ENCODE data around the gene LRTM1. TPM values are rescaled to one million over a fixed set of nuclear protein-coding genes. Genes with fewer than 3 reads are reported as not detected.

Gene LRTM1
- total RNA-seq, result 1 to 10 TPM in 1 of 4 donors, not detected in 3; 3.1 TPM
- not detected for polyA plus RNA-seq
- long read RNA-seq, donor 1, result 0 reads
- long read RNA-seq, donor 2, result 0 reads

- no peak within 1 kb of the TSS for H3K4me3 ChIP-seq
- WGBS, 3 donors, result 34 to 49% (median 37%) methylated on average over 14 of the region's 14 CpGs
- H3K9me3 ChIP-seq, result no peaks in the 10 kb centered on the region
- H3K27ac ChIP-seq, result no peak within 1 kb of the TSS
- no peak for TF ChIP-seq CTCF (IDR thresholded peaks at IDR 0.05)
- peaks cover 18% of the 10 kb centered on the region for H3K4me1 ChIP-seq
- peak in 1 of 4 donors; percentile 65 for ATAC-seq
- intact Hi-C loops (cut with DNase I), result no loop called here
- no peak for DNase-seq
- no peaks in the 10 kb centered on the region for H3K27me3 ChIP-seq (ENCODE audit: insufficient read depth in 3 of 3, low read length in 2 of 3)
- no peaks in the 10 kb centered on the region for H3K36me3 ChIP-seq (ENCODE audit: insufficient read depth in 1 of 2, low read depth in 1 of 2)
These were observed at the start of gene LRTM1 for GRCh38 chr3:54928046-54928770. LRTM1 (minus strand) TSS chr3:54928059; CDS start chr3:54927911, 148 bp downstream.

GRCh38 chr3:54977439-54977838, 49.6 kb upstream of the LRTM1 start:
- 95 to 100% (median 100%) methylated on average over 1 of the region's 1 CpG for WGBS, 3 donors
- intact Hi-C loops (cut with DNase I), result no loop called here
- DNase-seq, result no peak
- Histone ChIP-seq H3K4me3 (no peak overlapping the region), H3K36me3 (ENCODE audit: insufficient read depth in 1 of 2, low read depth in 1 of 2) (no peaks in the 10 kb centered on the region), H3K27me3 (ENCODE audit: insufficient read depth in 3 of 3, low read length in 2 of 3) (no peaks in the 10 kb centered on the region), H3K27ac (no peak overlapping the region), H3K9me3 (no peaks in the 10 kb centered on the region), H3K4me1 (no peaks in the 10 kb centered on the region)
- no peak for TF ChIP-seq CTCF (IDR thresholded peaks at IDR 0.05)
- ATAC-seq, result no peak

- intact Hi-C loops (cut with DNase I), result no loop called here
- Histone ChIP-seq H3K36me3 (ENCODE audit: insufficient read depth in 1 of 2, low read depth in 1 of 2) (no peaks in the 10 kb centered on the region), H3K27ac (no peak overlapping the region), H3K27me3 (ENCODE audit: insufficient read depth in 3 of 3, low read length in 2 of 3) (no peaks in the 10 kb centered on the region), H3K9me3 (no peaks in the 10 kb centered on the region), H3K4me1 (no peaks in the 10 kb centered on the region), H3K4me3 (no peak overlapping the region)
- 51 to 63% (median 55%) methylated on average over 1 of the region's 1 CpG for WGBS, 3 donors
- DNase-seq (no peak), ATAC-seq (no peak)
- no peak for TF ChIP-seq CTCF (IDR thresholded peaks at IDR 0.05)
These were observed 43.0 kb upstream of the LRTM1 start for GRCh38 chr3:54970895-54971294.

GRCh38 chr3:54969652-54970051, 41.8 kb upstream of the LRTM1 start:
- TF ChIP-seq CTCF (IDR thresholded peaks at IDR 0.05), result no peak
- H3K36me3 ChIP-seq (ENCODE audit: insufficient read depth in 1 of 2, low read depth in 1 of 2), result no peaks in the 10 kb centered on the region
- H3K4me3 ChIP-seq, result no peak overlapping the region
- H3K9me3 ChIP-seq, result no peaks in the 10 kb centered on the region
- H3K27ac ChIP-seq, result no peak overlapping the region
- DNase-seq (no peak), ATAC-seq (no peak)
- no peaks in the 10 kb centered on the region for H3K27me3 ChIP-seq (ENCODE audit: insufficient read depth in 3 of 3, low read length in 2 of 3)
- WGBS, 3 donors, result 85 to 91% (median 87%) methylated on average over 3 of the region's 3 CpGs
- intact Hi-C loops (cut with DNase I), result no loop called here
- H3K4me1 ChIP-seq, result no peaks in the 10 kb centered on the region

All from psoas muscle (tissue), 8 donors.